Naive thymus-derived CD8-positive, alpha-beta T cell (primary cell): Measurements from ENCODE around the gene TGM1. TPM values are rescaled to one million over a fixed set of nuclear protein-coding genes. Genes with fewer than 3 reads are reported as not detected.
"Not testable (repeated sequence)": the region's sequence is repeated elsewhere in the genome, so short reads cannot be mapped to it uniquely, and the experiment has no call there.

ENCODE experiments used
- ATAC-seq, 2 donors: fragments of 150-1000 bp; cut with Tn5 transposase in 1 of 2; sonication (Bioruptor Pico), chemical (Tn5 transposase) in 1 of 2; 1 replicate in 1 of 2; 2 replicates in 1 of 2; pipeline ENCODE4 v1.10.0; 2021; ENCODE audit warnings: mild to moderate bottlenecking in 2 of 2, moderate library complexity in 2 of 2
- POLR2A ChIA-PET: fragments of 350-600 bp; sonication (Branson Sonifier 250); formaldehyde crosslinking; loops from one replicate; lab custom pipeline; 2021; ENCODE audit warnings: antibody characterized with exemption; lab: Charles Lee
- DNase-seq, 10 donors: peaks; one replicate each; pipeline versions ENCODE4 v3.0.0 to v3.0.0-alpha.2; 2020 to 2022
- H3K27ac Mint-ChIP-seq, 10 donors: one replicate each; pipeline ENCODE4 v1.8.0; 2020 to 2022; ENCODE audit warnings: mild to moderate bottlenecking in 10 of 10, mixed read lengths in 10 of 10, moderate library complexity in 4 of 10, inconsistent platforms in 1 of 10
- H3K27me3 Mint-ChIP-seq, 5 donors: one replicate each; pipeline ENCODE4 v1.8.0; 2021 to 2022; ENCODE audit warnings: mixed read lengths in 5 of 5
- H3K36me3 Mint-ChIP-seq, 3 donors: one replicate each; pipeline ENCODE4 v1.8.0; 2020 to 2022; ENCODE audit warnings: mixed read lengths in 3 of 3, mild to moderate bottlenecking in 2 of 3, inconsistent platforms in 1 of 3
- H3K4me1 Mint-ChIP-seq, 4 donors: one replicate each; pipeline ENCODE4 v1.8.0; 2021 to 2022; ENCODE audit warnings: mixed read lengths in 4 of 4
- H3K4me3 Mint-ChIP-seq, 10 donors: one replicate each; pipeline ENCODE4 v1.8.0; 2020 to 2022; ENCODE audit warnings: mild to moderate bottlenecking in 10 of 10, mixed read lengths in 10 of 10, moderate library complexity in 6 of 10, inconsistent platforms in 1 of 10
- H3K9me3 Mint-ChIP-seq, 9 donors: one replicate each; pipeline ENCODE4 v1.8.0; 2020 to 2022; ENCODE audit warnings: mixed read lengths in 9 of 9, mild to moderate bottlenecking in 3 of 9, inconsistent platforms in 1 of 9, moderate library complexity in 1 of 9
- polyA plus RNA-seq, 3 donors: library from polyadenylated mRNA; unstranded; fragments of 300-500 nt; fragmentation: Illumina TruSeq; gene quantifications; one replicate each; pipeline ENCODE4 v1.2.3, GENCODE V29; 2021
- total RNA-seq, 8 experiments: library from RNA in 2 of 8; stranded (reverse) in 2 of 8; gene quantifications; one replicate each; pipeline ENCODE4 v1.2.3 and lab custom pipeline; 2021 to 2026

Gene TGM1
- total and polyA plus RNA-seq, 5 experiments from 2014 or later = 0.13 to 6.9 (median 6.5) TPM; not detected in 2

GRCh38 chr14:24234095-24235005 is 28.6 kb downstream of the TGM1 start:
- Mint-ChIP-seq H3K9me3 (no peaks in the 10 kb centered on the region), H3K27ac (peak overlapping the region; percentile 3 to 96 (median 60)), H3K27me3 (no peaks in the 10 kb centered on the region), H3K36me3 (peaks cover 10 to 46% (median 18%) of the 10 kb centered on the region in 3 donors), H3K4me3 (peak overlapping the region in 8 of 10 donors; percentile 13 to 99 (median 91)), H3K4me1 (peaks cover 29 to 73% (median 68%) of the 10 kb centered on the region in 4 donors)
- DNase-seq = no peak
- POLR2A ChIA-PET = interaction anchor here (0.5 to 5.4 kb wide), 7 partner anchors 8 to 65 kb away, joined by 3 to 53 read pairs (median 7); partner anchors contain the start of genes CHMP4A, IPO4, MDP1 and RABGGTA
- no peak for ATAC-seq

DNA sequence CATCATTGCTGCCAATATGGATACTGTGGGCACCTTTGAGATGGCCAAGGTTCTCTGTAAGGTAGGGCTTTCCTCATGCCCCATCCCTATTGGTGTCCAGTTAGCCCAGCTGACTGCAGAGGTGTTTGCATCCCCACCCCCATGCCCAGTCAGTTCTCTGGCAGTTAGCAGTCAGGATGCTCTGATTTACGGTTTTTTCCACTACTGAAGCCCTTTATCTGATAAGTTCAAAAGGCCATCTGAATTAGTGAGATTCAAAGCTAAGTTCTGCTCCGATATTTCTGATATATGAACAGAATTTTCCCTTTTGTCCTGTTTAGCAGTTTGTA is 29.5 kb downstream of the TGM1 start:
- ATAC-seq (no peak), DNase-seq (no peak)
- H3K9me3 Mint-ChIP-seq = no peaks in the 10 kb centered on the region
- peaks cover 24 to 69% (median 64%) of the 10 kb centered on the region in 4 donors for H3K4me1 Mint-ChIP-seq
- no peaks in the 10 kb centered on the region for H3K27me3 Mint-ChIP-seq
- H3K36me3 Mint-ChIP-seq = peaks cover 10 to 40% (median 18%) of the 10 kb centered on the region in 3 donors
- H3K27ac Mint-ChIP-seq = peak overlapping the region; percentile 3 to 99 (median 95)
- H3K4me3 Mint-ChIP-seq = peak overlapping the region; percentile 87 to 100 (median 98)
- POLR2A ChIA-PET = interaction anchor here (0.6 to 5.4 kb wide), 5 partner anchors 9 to 68 kb away, joined by 3 to 53 read pairs (median 7); partner anchors contain the start of genes CHMP4A, MDP1, RABGGTA and TINF2

DNA sequence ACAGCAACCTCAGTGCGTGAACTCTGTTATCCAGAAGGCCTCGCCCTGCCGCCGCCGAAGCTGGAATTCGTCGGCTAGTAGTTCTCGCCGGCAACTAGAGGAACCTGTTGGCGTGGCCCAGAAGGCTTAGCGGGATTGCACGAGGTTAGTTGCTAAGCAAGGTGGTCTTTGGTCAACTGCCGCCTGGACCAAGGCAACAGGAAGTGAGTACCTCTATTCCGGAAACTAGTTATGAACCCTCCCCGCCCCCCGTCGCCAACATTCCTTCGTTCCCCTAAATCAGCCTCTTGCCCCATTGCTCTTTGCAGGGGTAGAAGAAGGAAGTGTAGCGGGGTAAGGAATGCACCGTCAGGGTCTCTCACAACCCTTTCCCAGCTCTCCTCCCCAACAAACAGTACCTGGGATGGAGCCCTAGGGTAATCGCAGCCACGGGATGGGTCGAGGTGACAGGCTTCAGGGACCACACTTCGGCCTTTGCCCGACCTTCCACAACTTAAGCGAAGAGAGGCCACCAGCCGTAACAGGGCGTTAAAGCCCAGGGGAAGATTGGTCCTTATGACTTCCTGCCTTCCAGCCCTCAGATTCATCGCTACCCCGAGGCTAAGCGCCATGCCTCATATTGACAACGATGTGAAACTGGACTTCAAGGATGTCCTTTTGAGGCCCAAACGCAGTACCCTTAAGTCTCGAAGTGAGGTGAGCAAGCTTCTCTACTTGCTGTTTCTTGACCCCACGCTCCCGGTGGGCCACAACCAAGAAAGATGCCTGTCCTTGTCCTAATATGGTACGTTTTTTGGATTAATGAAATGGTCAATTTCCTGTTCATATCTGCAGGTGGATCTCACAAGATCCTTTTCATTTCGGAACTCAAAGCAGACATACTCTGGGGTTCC is 30.1 kb downstream of the TGM1 start, which contains the start of gene GMPR2:
GMPR2 (plus strand) TSS at position 285 of the 893 bp plus-strand sequence; CDS start at position 610, 325 bp downstream.
- POLR2A ChIA-PET = interaction anchor here (1.1 to 5.4 kb wide), 7 partner anchors 9 to 97 kb away, joined by 3 to 53 read pairs (median 6); partner anchors contain the start of genes CHMP4A, MDP1, PSME1 and RABGGTA

GRCh38 chr14:24232121-24232644 is 30.8 kb downstream of the TGM1 start, which contains the start of gene NEDD8:
NEDD8 (minus strand) TSS chr14:24232367; CDS start chr14:24232267, 100 bp downstream.
- POLR2A ChIA-PET = interaction anchor here (1.2 to 5.4 kb wide), 6 partner anchors 10 to 96 kb away, joined by 4 to 53 read pairs (median 6); partner anchors contain the start of genes CHMP4A, MDP1, PSME1 and RABGGTA
- Mint-ChIP-seq H3K9me3 (no peaks in the 10 kb centered on the region), H3K27ac (peak within 1 kb of the TSS; percentile 91 to 99 (median 95)), H3K27me3 (no peaks in the 10 kb centered on the region), H3K4me1 (peaks cover 16 to 64% (median 57%) of the 10 kb centered on the region in 4 donors), H3K36me3 (peaks cover 11 to 40% (median 13%) of the 10 kb centered on the region in 3 donors), H3K4me3 (peak within 1 kb of the TSS; percentile 87 to 100 (median 98))
- ATAC-seq (peak; percentile 87 to 89), DNase-seq (peak; percentile 68 to 94 (median 84))

More for the DNA sequence above, 30.1 kb downstream of the TGM1 start, which contains the start of gene GMPR2:
- peaks cover 10 to 40% (median 13%) of the 10 kb centered on the region in 3 donors for H3K36me3 Mint-ChIP-seq
- H3K9me3 Mint-ChIP-seq = no peaks in the 10 kb centered on the region
- peak within 1 kb of the TSS; percentile 87 to 100 (median 98) for H3K4me3 Mint-ChIP-seq
- DNase-seq (peak in 3 of 10 donors; percentile 23 to 34 (median 24)), ATAC-seq (peak; percentile 15 to 41)
- H3K27me3 Mint-ChIP-seq = no peaks in the 10 kb centered on the region
- peaks cover 19 to 67% (median 59%) of the 10 kb centered on the region in 4 donors for H3K4me1 Mint-ChIP-seq
- peak within 1 kb of the TSS; percentile 91 to 99 (median 95) for H3K27ac Mint-ChIP-seq

- DNase-seq = no peak
- peaks cover 4 to 37% (median 10%) of the 10 kb centered on the region in 3 donors for H3K36me3 Mint-ChIP-seq
- no peaks in the 10 kb centered on the region for H3K9me3 Mint-ChIP-seq
- peak overlapping the region; percentile 91 to 99 (median 95) for H3K27ac Mint-ChIP-seq
- peak overlapping the region; percentile 87 to 100 (median 98) for H3K4me3 Mint-ChIP-seq
- H3K27me3 Mint-ChIP-seq = no peaks in the 10 kb centered on the region
- POLR2A ChIA-PET = interaction anchor here (1.3 to 5.4 kb wide), 6 partner anchors 8 to 96 kb away, joined by 3 to 53 read pairs (median 8); partner anchors contain the start of genes CHMP4A, MDP1, PSME1 and TINF2
- ATAC-seq = peak; percentile 14 to 32
- peaks cover 15 to 66% (median 58%) of the 10 kb centered on the region in 4 donors for H3K4me1 Mint-ChIP-seq
Observed at GRCh38 chr14:24231263-24232120, 31.5 kb downstream of the TGM1 start.

GRCh38 chr14:24228902-24229301 is 34.1 kb downstream of the TGM1 start:
- H3K27ac Mint-ChIP-seq = peak overlapping the region in 5 of 10 donors; percentile 21 to 49 (median 35)
- peaks cover 7 to 60% (median 47%) of the 10 kb centered on the region in 4 donors for H3K4me1 Mint-ChIP-seq
- DNase-seq (no peak), ATAC-seq (no peak)
- no peaks in the 10 kb centered on the region for H3K27me3 Mint-ChIP-seq
- POLR2A ChIA-PET = interaction anchor here (0.7 to 1.0 kb wide), 2 partner anchors 13 to 208 kb away, joined by 5 read pairs; partner anchors contain the start of gene MDP1
- no peak overlapping the region for H3K4me3 Mint-ChIP-seq
- H3K9me3 Mint-ChIP-seq = no peaks in the 10 kb centered on the region
- H3K36me3 Mint-ChIP-seq = peaks cover 0 to 32% (median 4%) of the 10 kb centered on the region in 3 donors

DNA sequence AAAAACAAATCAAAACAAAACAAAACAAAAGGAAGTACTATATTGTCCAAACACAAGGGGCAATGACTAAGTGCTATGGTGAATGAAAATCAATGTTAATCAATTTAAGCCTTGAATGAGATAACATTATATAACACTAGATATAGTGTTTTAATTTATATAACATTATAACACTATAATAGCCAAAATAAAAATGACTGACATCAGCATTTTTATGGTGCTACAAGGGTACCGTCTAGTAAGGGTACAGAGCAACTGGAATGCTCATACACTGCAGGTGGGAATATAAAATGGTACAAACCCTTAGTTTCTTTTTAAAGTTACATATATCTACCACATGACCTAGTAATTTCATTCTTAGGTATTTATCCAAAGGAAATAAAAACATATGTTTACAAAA is 36.5 kb downstream of the TGM1 start:
- Mint-ChIP-seq H3K27me3 (no peaks in the 10 kb centered on the region), H3K9me3 (no peaks in the 10 kb centered on the region), H3K36me3 (peaks cover 0 to 32% (median 4%) of the 10 kb centered on the region in 3 donors), H3K27ac (peak overlapping the region in 1 of 10 donors; percentile 57), H3K4me3 (no peak overlapping the region), H3K4me1 (peaks cover 3 to 47% (median 36%) of the 10 kb centered on the region in 4 donors)
- ATAC-seq = no peak
- DNase-seq = no peak
- POLR2A ChIA-PET = no interaction called here

DNA sequence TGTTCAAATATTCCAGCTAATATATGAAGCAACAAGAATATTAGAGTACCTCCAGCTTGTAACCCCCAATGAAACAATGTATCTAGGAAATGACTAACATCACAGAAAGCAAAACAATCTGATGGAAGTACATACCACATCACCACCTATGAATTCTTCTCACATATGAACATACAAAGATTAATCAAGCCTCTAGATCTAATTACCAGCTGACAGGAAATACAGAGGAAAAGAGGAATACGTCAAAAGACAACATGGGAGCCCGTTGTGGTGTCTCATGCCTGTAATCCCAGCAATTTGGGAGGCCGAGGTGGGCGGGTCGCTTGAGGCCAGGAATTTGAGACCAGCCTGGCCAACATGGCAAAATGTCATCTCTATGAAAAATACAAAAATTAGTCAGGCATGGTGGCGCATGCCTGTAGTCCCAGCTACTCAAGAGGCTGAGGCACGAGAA is 38.3 kb downstream of the TGM1 start:
- H3K4me1 Mint-ChIP-seq = peaks cover 4 to 38% (median 29%) of the 10 kb centered on the region in 4 donors
- no peaks in the 10 kb centered on the region for H3K27me3 Mint-ChIP-seq
- H3K27ac Mint-ChIP-seq = peak overlapping the region in 5 of 10 donors; percentile 15 to 87 (median 43)
- peaks cover 0 to 32% (median 4%) of the 10 kb centered on the region in 3 donors for H3K36me3 Mint-ChIP-seq
- H3K4me3 Mint-ChIP-seq = peak overlapping the region in 1 of 10 donors; percentile 3
- POLR2A ChIA-PET = no interaction called here
- no peak for DNase-seq
- no peaks in the 10 kb centered on the region for H3K9me3 Mint-ChIP-seq
- no peak for ATAC-seq

DNA sequence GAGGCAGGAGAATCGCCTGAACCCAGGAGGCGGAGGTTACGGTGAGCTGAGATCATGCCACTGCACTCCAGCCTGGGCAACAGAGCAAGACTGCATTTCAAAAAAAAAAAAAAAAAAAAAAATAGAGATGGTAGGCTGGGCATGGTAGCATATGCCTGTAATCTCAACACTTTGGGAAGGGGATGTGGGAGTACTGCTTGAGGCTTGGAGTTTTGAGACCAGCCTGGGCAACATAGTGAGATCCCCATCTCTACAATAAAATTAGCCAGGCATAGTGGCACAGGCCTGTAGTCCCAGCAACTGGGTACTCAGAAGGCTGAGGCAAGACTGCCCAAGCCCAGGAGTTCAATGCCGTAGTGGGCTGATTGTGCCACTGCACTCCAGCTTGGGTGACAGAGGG is 40.0 kb downstream of the TGM1 start:
- POLR2A ChIA-PET = interaction anchor here (0.6 to 1.0 kb wide), 3 partner anchors 15 to 82 kb away, joined by 3 to 4 read pairs (median 3); partner anchors contain the start of gene EMC9
- not testable (repeated sequence) for H3K27ac Mint-ChIP-seq, H3K4me3 Mint-ChIP-seq

DNA sequence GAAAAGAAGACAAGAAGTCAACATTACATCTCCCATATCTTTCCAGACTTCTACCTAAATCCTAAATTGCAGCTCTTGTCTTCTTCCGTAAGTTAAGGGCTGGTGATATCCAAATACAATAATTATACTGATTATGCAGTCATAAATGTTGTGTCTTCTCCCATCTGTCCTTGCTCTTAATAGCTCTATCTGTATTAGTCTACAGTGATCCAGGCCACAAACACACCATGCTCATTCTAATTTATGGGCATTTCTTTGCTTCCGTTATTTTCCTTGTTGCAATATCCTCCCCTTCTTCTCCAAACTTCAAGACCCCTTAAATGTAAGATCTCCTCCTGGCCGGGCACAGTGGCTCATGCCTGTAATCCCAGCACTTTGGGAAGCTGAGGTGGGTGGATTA is 43.5 kb downstream of the TGM1 start:
- no peak overlapping the region for H3K4me3 Mint-ChIP-seq
- H3K4me1 Mint-ChIP-seq = peaks cover 13 to 28% (median 23%) of the 10 kb centered on the region in 4 donors
- POLR2A ChIA-PET = interaction anchor here (1.3 to 1.7 kb wide), 4 partner anchors 11 to 51 kb away, joined by 5 to 10 read pairs (median 6); partner anchors contain the start of genes IPO4, RABGGTA and TM9SF1
- DNase-seq (no peak), ATAC-seq (no peak)
- peaks cover 0 to 12% (median 0%) of the 10 kb centered on the region in 3 donors for H3K36me3 Mint-ChIP-seq
- H3K9me3 Mint-ChIP-seq = no peaks in the 10 kb centered on the region
- no peaks in the 10 kb centered on the region for H3K27me3 Mint-ChIP-seq
- H3K27ac Mint-ChIP-seq = peak overlapping the region in 2 of 10 donors; percentile 4 to 22

More for the DNA sequence above, 40.0 kb downstream of the TGM1 start:
- Mint-ChIP-seq H3K36me3 (peaks cover 0 to 26% (median 4%) of the 10 kb centered on the region in 3 donors), H3K4me1 (peaks cover 7 to 32% (median 24%) of the 10 kb centered on the region in 4 donors)
- H3K9me3 Mint-ChIP-seq, DNase-seq, H3K27me3 Mint-ChIP-seq, ATAC-seq: not testable (repeated sequence)
